ENCODE measurements around the gene SLC7A14. TPM values are rescaled to one million over a fixed set of nuclear protein-coding genes. Genes with fewer than 3 reads are reported as not detected.

SLC7A14 gene
- total and polyA plus RNA-seq, 2 donors (not counting 1 experiment from before 2014, with no cell fraction given) = not detected

GRCh38 chr3:170458285-170458684 lies 127.6 kb downstream of the SLC7A14 start:
- Mint-ChIP-seq H3K27me3 (peaks cover 45% of the 10 kb centered on the region), H3K4me1 (no peaks in the 10 kb centered on the region), H3K27ac (no peak overlapping the region), H3K9me3 (ENCODE audit: insufficient read depth) (no peaks in the 10 kb centered on the region), H3K4me3 (no peak overlapping the region)
- CTCF ChIA-PET = no interaction called here
- H3K9ac ChIP-seq (ENCODE audit: low read length) = no peak overlapping the region
- WGBS (ENCODE audit: insufficient coverage) = 70% methylated on average over 4 of the region's 4 CpGs
- no peaks in the 10 kb centered on the region for H4K20me1 ChIP-seq (ENCODE audit: control insufficient read depth, insufficient read depth, low read length, poor library complexity, severe bottlenecking)
- H3K4me3 ChIP-seq (ENCODE audit: control extremely low read depth in 1 of 5, extremely low read depth in 1 of 5, insufficient read depth in 1 of 5, low read depth in 2 of 5, low read length in 4 of 5) = no peak overlapping the region
- no peaks in the 10 kb centered on the region for H3K36me3 ChIP-seq (replicated peaks in 1 of 2; ENCODE audit: control extremely low read depth in 1 of 2, control insufficient read depth in 1 of 2, extremely low read depth in 1 of 2, insufficient read depth in 2 of 2, low read length in 1 of 2)
- intact Hi-C loops (cut with micrococcal nuclease) = no loop called here
- POLR2A ChIA-PET = no interaction called here
- no peak overlapping the region for H2AFZ ChIP-seq (ENCODE audit: insufficient read depth, low read depth, low read length, poor library complexity, severe bottlenecking)
- H3K4me1 ChIP-seq (ENCODE audit: control insufficient read depth in 2 of 2, insufficient read depth in 2 of 2, low read length in 2 of 2) = no peaks in the 10 kb centered on the region
- H3K9me3 ChIP-seq (ENCODE audit: control extremely low read depth in 1 of 3, control insufficient read depth in 2 of 3, insufficient read depth in 1 of 3, low read length in 2 of 3) = peaks cover 0 to 3% (median 0%) of the 10 kb centered on the region in 3 donors
- H3K79me2 ChIP-seq (ENCODE audit: control insufficient read depth, insufficient read depth, low read length) = no peaks in the 10 kb centered on the region
- no peak overlapping the region for H3K4me2 ChIP-seq (replicated peaks; ENCODE audit: low read depth, low read length, poor library complexity, severe bottlenecking)
- peaks cover 0 to 3% (median 0%) of the 10 kb centered on the region in 4 experiments for H3K27me3 ChIP-seq (replicated peaks in 1 of 4; ENCODE audit: control extremely low read depth in 1 of 4, control insufficient read depth in 3 of 4, insufficient read depth in 4 of 4, low read length in 3 of 4)
- ATAC-seq (ENCODE audit: low read depth) (no peak), DNase-seq (no peak)
- no peak overlapping the region for H3K27ac ChIP-seq (ENCODE audit: low read length in 2 of 2)
- no peak for TF ChIP-seq CTCF (IDR thresholded peaks at IDR 0.05)
- TF ChIP-seq EZH2 (IDR thresholded peaks at IDR 0.05; ENCODE audit: borderline replicate concordance, insufficient read depth, low read depth, low read length, poor library complexity, severe bottlenecking) = no peak

- no peaks in the 10 kb centered on the region for H4K20me1 ChIP-seq (ENCODE audit: control insufficient read depth, insufficient read depth, low read length, poor library complexity, severe bottlenecking)
- ATAC-seq (ENCODE audit: low read depth) = no peak
- no peak overlapping the region for H2AFZ ChIP-seq (ENCODE audit: insufficient read depth, low read depth, low read length, poor library complexity, severe bottlenecking)
- Mint-ChIP-seq H3K9me3 (ENCODE audit: insufficient read depth) (no peaks in the 10 kb centered on the region), H3K4me3 (no peak overlapping the region), H3K27me3 (peaks cover 27% of the 10 kb centered on the region), H3K4me1 (no peaks in the 10 kb centered on the region), H3K27ac (no peak overlapping the region)
- intact Hi-C loops (cut with micrococcal nuclease) = no loop called here
- TF ChIP-seq EZH2 (IDR thresholded peaks at IDR 0.05; ENCODE audit: borderline replicate concordance, insufficient read depth, low read depth, low read length, poor library complexity, severe bottlenecking) (no peak), CTCF (IDR thresholded peaks at IDR 0.05) (no peak)
- no peaks in the 10 kb centered on the region for H3K79me2 ChIP-seq (ENCODE audit: control insufficient read depth, insufficient read depth, low read length)
- H3K27ac ChIP-seq (ENCODE audit: low read length in 2 of 2) = no peak overlapping the region
- H3K36me3 ChIP-seq (replicated peaks in 1 of 2; ENCODE audit: control extremely low read depth in 1 of 2, control insufficient read depth in 1 of 2, extremely low read depth in 1 of 2, insufficient read depth in 2 of 2, low read length in 1 of 2) = no peaks in the 10 kb centered on the region
- DNase-seq = no peak
- no peaks in the 10 kb centered on the region for H3K27me3 ChIP-seq (replicated peaks in 1 of 4; ENCODE audit: control extremely low read depth in 1 of 4, control insufficient read depth in 3 of 4, insufficient read depth in 4 of 4, low read length in 3 of 4)
- no peak overlapping the region for H3K4me2 ChIP-seq (replicated peaks; ENCODE audit: low read depth, low read length, poor library complexity, severe bottlenecking)
- H3K4me1 ChIP-seq (ENCODE audit: control insufficient read depth in 2 of 2, insufficient read depth in 2 of 2, low read length in 2 of 2) = no peaks in the 10 kb centered on the region
- peaks cover 0 to 3% (median 0%) of the 10 kb centered on the region in 3 donors for H3K9me3 ChIP-seq (ENCODE audit: control extremely low read depth in 1 of 3, control insufficient read depth in 2 of 3, insufficient read depth in 1 of 3, low read length in 2 of 3)
- WGBS (ENCODE audit: insufficient coverage) = 100% methylated on average over 1 of the region's 6 CpGs
- no peak overlapping the region for H3K4me3 ChIP-seq (ENCODE audit: control extremely low read depth in 1 of 5, extremely low read depth in 1 of 5, insufficient read depth in 1 of 5, low read depth in 2 of 5, low read length in 4 of 5)
- ChIA-PET POLR2A (no interaction called here), CTCF (interaction anchor here (1.4 kb wide), 1 partner anchor 145 kb away, joined by 4 read pairs; no protein-coding TSS in a partner anchor)
- no peak overlapping the region for H3K9ac ChIP-seq (ENCODE audit: low read length)
Observed at GRCh38 chr3:170454509-170454908, 131.4 kb downstream of the SLC7A14 start.
